GM12878 (cell line): ENCODE measurements around the gene RPL19.

Experiments
- ASH2L ChIP-seq: fragments of 300-600, 200-600 bp; sonication (generic); IDR thresholded peaks from 2 replicates; pipeline ENCODE4 v1.6.1; 2017; ENCODE audit warnings: low read depth, mild to moderate bottlenecking, borderline replicate concordance
- CHD1 ChIP-seq: IDR thresholded peaks from 2 replicates; pipeline ENCODE4 v1.6.1; 2012; ENCODE audit warnings: low read depth, low read length, improper control_type of control experiment
- EED ChIP-seq: sonication (generic); IDR thresholded peaks from 2 replicates; pipeline ENCODE4 v1.6.1; 2016; ENCODE audit warnings: antibody characterized with exemption, low read depth
- ETV6 ChIP-seq, 2 experiments: fragments of 450-650 bp in 1 of 2; IDR thresholded peaks in 1 of 2; conservative IDR thresholded peaks in 1 of 2; 2 replicates each; pipeline ENCODE4 v1.6.1; 2014; ENCODE audit warnings: antibody characterized with exemption in 1 of 2, borderline replicate concordance in 1 of 2, low read depth in 1 of 2, mild to moderate bottlenecking in 1 of 2, moderate library complexity in 1 of 2
- ZBTB33 ChIP-seq: fragments of 450-650 bp; IDR thresholded peaks from 2 replicates; pipeline ENCODE4 v1.6.1; 2017; ENCODE audit warnings: mild to moderate bottlenecking

GRCh38 chr17:39224778-39225307 lies 24.8 kb downstream of the RPL19 start:
- no peak for TF ChIP-seq ASH2L
- TF ChIP-seq CHD1 = no peak
- no peak for TF ChIP-seq EED
- TF ChIP-seq ETV6 (conservative IDR thresholded peaks at IDR 0.05 in 1 of 2, IDR thresholded peaks at IDR 0.05 in 1 of 2; ENCODE audit: borderline replicate concordance in 1 of 2, low read depth in 1 of 2) = no peak
- TF ChIP-seq ZBTB33 = no peak
